Measurements from ENCODE around the gene TNP2.
"Not testable (repeated sequence)": the region's sequence is repeated elsewhere in the genome, so short reads cannot be mapped to it uniquely, and the experiment has no call there.

Gene TNP2

GRCh38 chr16:11220507-11220906 is 48.6 kb downstream of the TNP2 start:
- not testable (repeated sequence) for DNase-seq (ENCODE audit: low read depth in 2 of 2)

GRCh38 chr16:11219178-11219577 is 49.9 kb downstream of the TNP2 start:
- no peak for DNase-seq (ENCODE audit: low read depth in 2 of 2)

- no peak for DNase-seq (ENCODE audit: low read depth in 2 of 2)
Observed at GRCh38 chr16:11218604-11218962, 50.5 kb downstream of the TNP2 start.

All from stimulated activated CD4-positive, alpha-beta T cell treated with anti-CD3 and anti-CD28 coated beads, Interleukin-15, amount 100 ng/mL, for 48 hours (primary cell).